Measurements from ENCODE around the gene NDST3. TPM values are rescaled to one million over a fixed set of nuclear protein-coding genes. Genes with fewer than 3 reads are reported as not detected.

NDST3 gene
- not detected in 2 replicates for polyA plus RNA-seq (2011; rRNA removed)
- polyA minus RNA-seq (2011; rRNA and poly(A)+ RNA removed), result 0.05 TPM in 1 of 2 replicates, not detected in the other

DNA sequence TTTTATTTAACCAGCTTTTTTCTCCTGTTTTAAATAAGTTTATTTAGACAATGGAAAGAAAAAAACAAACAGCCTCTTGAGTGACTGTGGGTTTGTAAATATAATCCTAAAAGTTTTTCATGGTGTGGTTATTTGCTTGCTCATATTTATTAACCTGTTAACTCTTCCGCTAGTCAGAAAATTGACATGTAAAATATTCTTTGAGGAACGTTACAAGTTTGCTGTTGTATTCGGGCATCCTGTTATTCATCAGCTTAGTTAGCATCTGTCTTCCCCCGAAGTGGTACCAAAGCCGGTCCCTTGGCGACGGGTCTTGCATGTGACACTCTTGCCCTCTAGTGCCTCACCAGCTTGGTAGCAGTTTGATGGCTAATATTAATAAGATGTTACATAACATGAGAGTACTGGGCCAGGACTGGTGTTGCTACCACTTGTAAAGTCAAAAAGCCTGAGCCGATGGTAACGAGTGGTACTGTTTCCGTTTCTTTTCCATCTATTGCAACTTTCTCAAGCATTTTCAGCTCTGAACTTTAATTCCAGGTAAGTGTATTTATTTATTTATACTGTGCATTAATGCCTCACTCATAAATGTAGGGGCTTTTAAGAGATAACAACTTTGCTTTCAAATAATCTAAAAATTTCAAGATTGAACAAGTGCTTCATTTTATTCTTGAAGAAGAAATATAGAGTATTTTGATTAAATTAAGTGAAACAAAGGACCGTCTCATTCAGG lies at the start of gene NDST3:
Gene NDST3 (plus strand): TSS at position 434 of the 733 bp plus-strand sequence. CDS start 19,425 bp downstream, outside the sequence.
- H3K4me3 ChIP-seq (ENCODE audit: low read depth, low read length), result peak within 1 kb of the TSS; percentile 47
- DNase-seq (ENCODE audit: low read depth), result no peak
- H3K36me3 ChIP-seq (ENCODE audit: control insufficient read depth, insufficient read depth, low read length), result no peaks in the 10 kb centered on the region
- TF ChIP-seq, protein P1, sequence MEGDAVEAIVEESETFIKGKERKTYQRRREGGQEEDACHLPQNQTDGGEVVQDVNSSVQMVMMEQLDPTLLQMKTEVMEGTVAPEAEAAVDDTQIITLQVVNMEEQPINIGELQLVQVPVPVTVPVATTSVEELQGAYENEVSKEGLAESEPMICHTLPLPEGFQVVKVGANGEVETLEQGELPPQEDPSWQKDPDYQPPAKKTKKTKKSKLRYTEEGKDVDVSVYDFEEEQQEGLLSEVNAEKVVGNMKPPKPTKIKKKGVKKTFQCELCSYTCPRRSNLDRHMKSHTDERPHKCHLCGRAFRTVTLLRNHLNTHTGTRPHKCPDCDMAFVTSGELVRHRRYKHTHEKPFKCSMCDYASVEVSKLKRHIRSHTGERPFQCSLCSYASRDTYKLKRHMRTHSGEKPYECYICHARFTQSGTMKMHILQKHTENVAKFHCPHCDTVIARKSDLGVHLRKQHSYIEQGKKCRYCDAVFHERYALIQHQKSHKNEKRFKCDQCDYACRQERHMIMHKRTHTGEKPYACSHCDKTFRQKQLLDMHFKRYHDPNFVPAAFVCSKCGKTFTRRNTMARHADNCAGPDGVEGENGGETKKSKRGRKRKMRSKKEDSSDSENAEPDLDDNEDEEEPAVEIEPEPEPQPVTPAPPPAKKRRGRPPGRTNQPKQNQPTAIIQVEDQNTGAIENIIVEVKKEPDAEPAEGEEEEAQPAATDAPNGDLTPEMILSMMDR (IDR thresholded peaks at IDR 0.05; ENCODE audit: insufficient read depth, low read depth, low read length), result peak; percentile 19; the same call in 1 of the 2 replicates
- POLR2A ChIA-PET, result no interaction called here
- CTCF ChIA-PET, result interaction anchor here (1.0 to 1.2 kb wide), 3 partner anchors 9 to 189 kb away, joined by 3 to 4 read pairs (median 3); no protein-coding TSS in a partner anchor
- H3K27me3 ChIP-seq (ENCODE audit: control insufficient read depth, insufficient read depth, low read length), result peaks cover 8% of the 10 kb centered on the region

DNA sequence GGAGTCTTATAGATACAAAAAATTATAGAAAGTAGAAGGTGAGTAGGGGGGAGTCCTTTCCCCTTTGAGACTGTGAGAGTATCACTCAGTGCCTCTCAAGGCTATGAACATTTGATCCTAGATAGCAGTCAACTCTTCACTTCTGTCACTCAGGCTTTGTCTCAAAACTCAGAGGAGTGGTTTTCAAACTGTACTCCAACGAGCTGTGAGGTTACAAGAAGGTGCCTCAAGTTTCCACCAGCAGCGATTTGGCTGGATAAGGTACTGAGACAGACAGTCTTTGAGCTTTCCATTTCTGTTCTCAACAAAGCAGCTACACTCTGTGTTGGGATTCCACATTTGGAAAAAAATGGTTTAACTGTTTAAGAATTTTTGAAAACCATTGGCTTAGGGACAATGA lies 48.0 kb upstream of the NDST3 start:
- ChIA-PET CTCF (interaction anchor here (0.7 kb wide), 1 partner anchor 30 kb away, joined by 3 read pairs; no protein-coding TSS in a partner anchor), POLR2A (no interaction called here)
- TF ChIP-seq, protein P1 (IDR thresholded peaks at IDR 0.05; ENCODE audit: insufficient read depth, low read depth, low read length), result no peak

DNA sequence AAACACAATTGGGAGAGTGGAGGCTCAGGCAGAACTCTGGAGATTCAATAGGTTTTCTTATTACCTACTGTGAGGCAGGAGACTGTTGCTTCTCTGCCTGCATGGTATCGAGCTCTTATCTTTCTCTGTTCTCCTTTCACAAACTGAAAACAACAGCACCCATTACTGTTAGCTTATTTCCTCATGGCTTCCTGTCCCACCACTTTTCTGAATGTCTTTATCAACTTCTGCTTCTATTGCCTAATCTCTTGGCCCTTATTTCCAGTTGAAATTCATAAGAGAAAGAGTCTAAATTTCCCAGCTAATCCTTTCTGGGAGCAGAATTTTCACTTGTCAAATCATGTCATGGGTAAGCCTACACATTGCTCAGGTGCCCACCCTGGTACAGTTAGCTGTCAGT lies 46.8 kb upstream of the NDST3 start:
- Histone ChIP-seq H3K27me3 (ENCODE audit: control insufficient read depth, insufficient read depth, low read length) (no peaks in the 10 kb centered on the region), H3K36me3 (ENCODE audit: control insufficient read depth, insufficient read depth, low read length) (no peaks in the 10 kb centered on the region), H3K4me3 (ENCODE audit: low read depth, low read length) (no peak overlapping the region)
- TF ChIP-seq, protein P1 (IDR thresholded peaks at IDR 0.05; ENCODE audit: insufficient read depth, low read depth, low read length), result no peak
- DNase-seq (ENCODE audit: low read depth), result no peak
- ChIA-PET CTCF (no interaction called here), POLR2A (no interaction called here)

More for the DNA sequence above, 48.0 kb upstream of the NDST3 start:
- Histone ChIP-seq H3K36me3 (ENCODE audit: control insufficient read depth, insufficient read depth, low read length) (no peaks in the 10 kb centered on the region), H3K4me3 (ENCODE audit: low read depth, low read length) (no peak overlapping the region), H3K27me3 (ENCODE audit: control insufficient read depth, insufficient read depth, low read length) (no peaks in the 10 kb centered on the region)
- no peak for DNase-seq (ENCODE audit: low read depth)

DNA sequence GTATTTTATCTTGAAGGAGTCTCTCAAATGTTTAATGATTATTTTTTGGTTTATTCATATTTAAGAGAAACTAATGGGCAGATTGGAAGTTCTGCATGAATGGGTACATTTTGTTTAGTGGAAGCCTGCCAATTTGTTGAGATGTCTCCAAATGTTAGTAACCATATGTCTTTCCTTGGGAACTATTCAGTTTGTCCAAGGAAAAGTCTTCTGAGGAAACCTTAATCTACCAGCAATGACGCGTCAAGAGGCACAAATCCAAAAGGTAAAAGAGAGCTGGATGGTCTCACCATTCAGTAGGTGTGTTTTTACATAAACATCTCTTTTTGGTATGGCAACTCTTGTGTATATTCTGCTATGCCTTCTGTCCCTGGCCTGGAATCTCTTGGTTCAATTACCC lies 37.4 kb upstream of the NDST3 start:
- H3K27me3 ChIP-seq (ENCODE audit: control insufficient read depth, insufficient read depth, low read length), result no peaks in the 10 kb centered on the region
- no peak overlapping the region for H3K4me3 ChIP-seq (ENCODE audit: low read depth, low read length)
- no peaks in the 10 kb centered on the region for H3K36me3 ChIP-seq (ENCODE audit: control insufficient read depth, insufficient read depth, low read length)
- no peak for DNase-seq (ENCODE audit: low read depth)
- TF ChIP-seq, protein P1 (IDR thresholded peaks at IDR 0.05; ENCODE audit: insufficient read depth, low read depth, low read length), result no peak
- CTCF ChIA-PET, result interaction anchor here (0.6 kb wide), 1 partner anchor 228 kb away, joined by 3 read pairs; no protein-coding TSS in a partner anchor
- POLR2A ChIA-PET, result no interaction called here

DNA sequence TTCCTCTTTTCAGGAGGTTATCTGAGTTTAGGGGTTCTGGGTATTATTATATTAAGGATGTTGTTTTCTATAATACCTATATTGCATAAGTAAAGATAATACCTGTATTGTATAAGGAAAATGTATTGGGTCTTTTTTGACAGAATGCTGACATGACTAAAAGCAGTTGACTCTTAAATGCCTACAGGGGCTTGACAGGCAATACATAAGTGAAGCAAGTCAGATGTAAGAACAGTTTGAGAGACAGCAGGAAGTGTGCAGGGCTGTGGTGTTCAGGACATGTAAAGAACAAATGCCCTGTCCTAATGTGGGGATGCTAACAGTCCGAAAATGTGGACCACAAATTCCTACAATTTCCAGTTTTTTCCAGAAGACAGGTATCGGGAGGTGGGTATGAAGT lies 30.2 kb upstream of the NDST3 start:
- no peak overlapping the region for H3K4me3 ChIP-seq (ENCODE audit: low read depth, low read length)
- ChIA-PET CTCF (no interaction called here), POLR2A (no interaction called here)
- DNase-seq (ENCODE audit: low read depth), result no peak
- no peaks in the 10 kb centered on the region for H3K27me3 ChIP-seq (ENCODE audit: control insufficient read depth, insufficient read depth, low read length)
- H3K36me3 ChIP-seq (ENCODE audit: control insufficient read depth, insufficient read depth, low read length), result no peaks in the 10 kb centered on the region
- TF ChIP-seq, protein P1 (IDR thresholded peaks at IDR 0.05; ENCODE audit: insufficient read depth, low read depth, low read length), result no peak

All from BJ (cell line).